ACC112 (cell line): ENCODE results near the gene CREB3L2.
"Not testable (repeated sequence)": the region's sequence is repeated elsewhere in the genome, so short reads cannot be mapped to it uniquely, and the experiment has no call there.

Experiments
- H2AFZ ChIP-seq: fragments of 200-600 bp; sonication (generic); one replicate; pipeline ENCODE4 v1.6.0; 2017; ENCODE audit warnings: antibody characterized with exemption, low read length; ENCODE audit not compliant: unreplicated experiment
- H3K27ac ChIP-seq: fragments of 200-600 bp; sonication (generic); 2 replicates; pipeline ENCODE4 v1.5.1; 2014; ENCODE audit warnings: low read depth, mild to moderate bottlenecking, antibody characterized with exemption, low read length, moderate library complexity
- H3K27me3 ChIP-seq: fragments of 200-600 bp; sonication (generic); 2 replicates; pipeline ENCODE4 v1.6.1; 2014; ENCODE audit warnings: mild to moderate bottlenecking, antibody characterized with exemption, low read length, moderate library complexity, mixed read lengths; ENCODE audit not compliant: insufficient read depth
- H3K36me3 ChIP-seq: fragments of 200-600 bp; sonication (generic); 2 replicates; pipeline ENCODE4 v1.6.1; 2016; ENCODE audit warnings: mild to moderate bottlenecking, antibody characterized with exemption, low read length, moderate library complexity, mixed read lengths; ENCODE audit not compliant: insufficient read depth
- H3K4me1 ChIP-seq: fragments of 200-600 bp; sonication (generic); one replicate; pipeline ENCODE4 v1.6.1; 2016; ENCODE audit warnings: low read length, mixed read lengths; ENCODE audit not compliant: insufficient read depth, unreplicated experiment, control insufficient read depth
- H3K4me3 ChIP-seq: fragments of 200-600 bp; sonication (generic); 2 replicates; pipeline ENCODE4 v1.5.1; 2014; ENCODE audit warnings: mild to moderate bottlenecking, low read depth, low read length
- H3K79me2 ChIP-seq: fragments of 200-600 bp; sonication (generic); one replicate; pipeline ENCODE4 v1.6.0; 2016; ENCODE audit warnings: low read length; ENCODE audit not compliant: control insufficient read depth, unreplicated experiment, insufficient read depth

The CREB3L2 gene

DNA sequence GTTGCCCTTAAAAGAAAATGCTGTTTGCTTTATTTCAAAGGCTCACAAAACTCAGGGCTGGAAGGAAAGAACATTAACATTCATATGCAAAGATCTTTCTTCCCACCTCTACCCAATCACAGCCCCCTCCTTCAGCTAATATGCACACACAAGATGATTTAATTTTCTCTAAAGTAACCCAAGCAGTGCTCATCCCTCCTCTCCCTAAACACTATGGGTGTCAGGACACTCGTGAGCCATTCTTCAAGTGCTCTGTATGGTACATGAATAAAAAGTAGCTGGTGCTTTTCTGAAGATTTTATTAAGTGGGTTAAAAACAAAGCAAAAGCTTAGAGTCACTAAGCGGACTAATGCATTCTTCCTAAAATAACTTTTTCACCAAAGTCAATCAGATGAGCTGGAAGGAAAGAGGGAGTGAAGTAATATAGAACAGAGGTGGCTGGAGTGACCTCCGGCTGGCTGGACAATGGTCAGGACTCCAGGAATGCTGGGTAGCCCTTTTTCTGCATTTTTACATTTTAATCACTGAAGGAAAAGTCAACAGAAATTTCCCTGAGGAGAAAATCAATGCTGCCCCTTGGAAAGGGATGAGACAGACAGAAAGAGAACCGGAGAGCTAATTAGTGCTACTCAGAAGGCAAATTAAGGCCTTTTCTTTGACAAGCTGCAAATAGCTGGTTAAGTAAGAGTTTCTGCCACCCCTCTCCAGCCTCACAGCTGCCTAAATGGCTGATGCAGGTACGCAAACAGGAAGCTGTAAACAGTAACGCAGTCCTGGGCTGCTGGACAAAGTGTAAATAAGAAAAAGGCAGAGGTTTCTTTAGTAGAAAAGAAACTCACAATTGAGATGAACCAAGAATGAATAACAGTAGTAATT is 161.7 kb downstream of the CREB3L2 start:
- peaks cover 14% of the 10 kb centered on the region for H3K4me1 ChIP-seq
- H2AFZ ChIP-seq, result no peak overlapping the region
- H3K36me3 ChIP-seq, result no peaks in the 10 kb centered on the region
- no peak overlapping the region for H3K27ac ChIP-seq
- no peak overlapping the region for H3K4me3 ChIP-seq
- no peaks in the 10 kb centered on the region for H3K79me2 ChIP-seq
- H3K27me3 ChIP-seq, result no peaks in the 10 kb centered on the region

- Histone ChIP-seq H3K27me3 (no peaks in the 10 kb centered on the region), H2AFZ (no peak overlapping the region), H3K79me2 (no peaks in the 10 kb centered on the region), H3K4me3 (no peak overlapping the region), H3K36me3 (peaks cover 11% of the 10 kb centered on the region), H3K27ac (no peak overlapping the region), H3K4me1 (peaks cover 14% of the 10 kb centered on the region)
These were observed 163.1 kb downstream of the CREB3L2 start for GRCh38 chr7:137838706-137839315.

DNA sequence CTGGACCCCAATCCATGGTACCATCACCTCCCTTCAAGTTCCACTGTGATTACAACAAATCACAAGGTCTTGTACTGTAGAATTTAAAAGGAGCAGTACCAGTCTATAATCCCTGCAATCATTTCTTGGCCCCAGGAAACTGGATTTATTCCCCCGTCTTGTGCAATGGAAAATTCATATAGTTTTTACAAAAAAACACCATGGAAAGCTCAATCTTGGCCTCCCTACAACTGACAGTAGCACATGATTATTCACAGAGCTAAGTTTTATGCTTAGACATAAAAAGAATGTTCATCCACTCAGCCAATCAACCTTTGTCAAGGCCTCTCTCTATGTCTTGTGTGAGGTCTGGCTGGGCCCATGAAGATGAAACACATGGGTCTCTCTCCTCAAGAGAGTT is 165.3 kb downstream of the CREB3L2 start:
- no peak overlapping the region for H2AFZ ChIP-seq
- peaks cover 14% of the 10 kb centered on the region for H3K4me1 ChIP-seq
- H3K27me3 ChIP-seq, result no peaks in the 10 kb centered on the region
- H3K36me3 ChIP-seq, result peaks cover 19% of the 10 kb centered on the region
- H3K4me3 ChIP-seq, result no peak overlapping the region
- no peaks in the 10 kb centered on the region for H3K79me2 ChIP-seq
- H3K27ac ChIP-seq, result peak overlapping the region; percentile 58; the same call in 1 of the 2 replicates

GRCh38 chr7:137836113-137836509 is 165.8 kb downstream of the CREB3L2 start:
- peaks cover 14% of the 10 kb centered on the region for H3K4me1 ChIP-seq
- peak overlapping the region; percentile 8 for H2AFZ ChIP-seq

DNA sequence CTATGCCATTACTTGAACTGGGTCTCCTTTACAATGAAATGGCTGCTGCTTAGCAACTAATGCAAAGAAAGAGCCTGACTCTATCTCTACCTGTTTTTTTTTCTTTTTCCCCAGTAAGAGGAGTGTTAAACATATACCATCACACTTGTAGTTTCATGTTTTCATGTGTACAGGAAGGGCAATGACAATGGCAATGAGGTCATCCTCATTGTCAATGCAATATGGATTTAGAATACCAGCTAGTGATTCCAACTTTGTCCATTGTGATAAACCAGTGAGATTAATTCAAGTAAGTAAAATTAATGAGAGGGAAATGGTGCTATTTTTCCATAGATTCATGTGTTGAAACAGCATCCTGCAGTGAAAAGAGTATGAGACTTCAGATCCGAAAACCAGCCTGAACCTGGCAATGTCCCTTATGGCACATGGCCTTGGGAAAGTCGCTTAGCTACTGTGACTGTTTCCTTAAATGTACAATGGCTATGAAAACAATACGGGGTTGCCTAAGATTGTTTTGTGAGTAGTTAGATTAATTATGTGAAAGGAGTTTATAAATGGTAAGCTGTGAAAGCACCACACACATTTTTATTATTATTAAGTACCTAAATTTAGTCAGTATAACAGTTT is 166.3 kb downstream of the CREB3L2 start:
- H3K79me2 ChIP-seq, result no peaks in the 10 kb centered on the region
- H3K4me1 ChIP-seq, result peaks cover 14% of the 10 kb centered on the region
- no peak overlapping the region for H2AFZ ChIP-seq
- no peaks in the 10 kb centered on the region for H3K27me3 ChIP-seq
- peaks cover 19% of the 10 kb centered on the region for H3K36me3 ChIP-seq
- H3K27ac ChIP-seq, result peak overlapping the region; percentile 58
- H3K4me3 ChIP-seq, result no peak overlapping the region

More at GRCh38 chr7:137836113-137836509, 165.8 kb downstream of the CREB3L2 start:
- H3K4me3 ChIP-seq, result no peak overlapping the region
- no peaks in the 10 kb centered on the region for H3K27me3 ChIP-seq
- peaks cover 19% of the 10 kb centered on the region for H3K36me3 ChIP-seq
- H3K27ac ChIP-seq, result peak overlapping the region; percentile 58
- no peaks in the 10 kb centered on the region for H3K79me2 ChIP-seq

DNA sequence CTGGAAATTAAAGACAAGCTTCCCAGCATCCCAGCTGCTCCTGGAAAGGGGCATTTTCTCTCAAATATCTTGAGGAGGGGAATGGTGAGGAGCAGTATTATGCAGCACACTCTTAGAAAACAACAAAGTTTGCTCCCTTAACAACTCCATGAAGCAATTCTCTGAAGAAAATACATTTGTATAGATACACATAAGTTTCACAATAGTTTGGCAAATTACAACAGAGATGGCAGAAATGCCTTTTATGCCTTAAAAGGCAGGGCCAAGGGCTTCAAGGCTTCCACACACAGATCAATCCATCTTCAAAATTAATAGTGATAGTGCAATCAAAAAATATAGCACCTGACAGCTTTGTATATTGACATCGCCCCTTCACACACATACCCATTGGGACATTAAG is 167.3 kb downstream of the CREB3L2 start:
- peaks cover 19% of the 10 kb centered on the region for H3K36me3 ChIP-seq

DNA sequence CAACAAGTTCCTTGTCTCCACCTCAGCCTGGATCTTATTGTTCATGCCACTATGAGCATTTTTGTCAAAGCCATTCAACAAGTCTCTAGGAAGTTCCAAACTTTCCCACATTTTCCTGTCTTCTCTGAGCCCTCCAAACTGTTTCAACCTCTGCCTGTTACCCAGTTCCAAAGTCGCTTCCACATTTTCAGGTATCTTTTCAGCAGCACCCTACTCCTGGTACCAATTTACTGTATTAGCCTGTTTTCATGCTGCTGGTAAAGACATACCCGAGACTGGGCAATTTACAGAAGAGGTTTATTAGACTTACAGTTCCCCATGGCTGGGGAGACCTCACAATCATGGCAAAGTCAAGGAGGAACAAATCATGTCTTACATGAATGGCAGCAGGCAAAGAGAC is 168.9 kb downstream of the CREB3L2 start:
- H3K4me1 ChIP-seq, result peaks cover 14% of the 10 kb centered on the region
- not testable (repeated sequence) for H3K27ac ChIP-seq, H3K27me3 ChIP-seq, H3K79me2 ChIP-seq, H3K4me3 ChIP-seq, H2AFZ ChIP-seq
- peaks cover 19% of the 10 kb centered on the region for H3K36me3 ChIP-seq

More for the DNA sequence above, 167.3 kb downstream of the CREB3L2 start:
- no peak overlapping the region for H2AFZ ChIP-seq
- no peaks in the 10 kb centered on the region for H3K27me3 ChIP-seq
- no peak overlapping the region for H3K4me3 ChIP-seq
- H3K27ac ChIP-seq, result no peak overlapping the region
- H3K79me2 ChIP-seq, result no peaks in the 10 kb centered on the region
- H3K4me1 ChIP-seq, result peaks cover 14% of the 10 kb centered on the region

DNA sequence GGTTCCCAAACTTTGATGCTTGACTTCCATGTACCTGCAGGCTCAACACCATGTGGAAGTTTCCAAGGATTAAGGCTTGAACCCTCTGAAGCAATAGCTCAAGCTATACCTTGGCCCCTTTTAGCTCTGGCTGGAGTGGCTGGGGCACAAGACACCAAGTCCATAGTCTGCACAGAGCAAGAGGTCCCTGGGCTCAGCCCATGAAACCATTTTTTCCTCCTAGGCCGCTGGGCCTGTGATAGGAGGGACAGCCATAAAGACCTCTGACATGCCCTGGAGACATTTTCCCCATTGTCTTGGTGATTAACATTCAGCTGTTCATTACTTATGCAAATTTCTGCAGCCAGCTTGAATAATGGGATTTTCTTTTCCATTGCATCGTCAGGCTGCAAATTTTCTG is 169.5 kb downstream of the CREB3L2 start:
- Histone ChIP-seq H2AFZ (no peak overlapping the region), H3K27ac (no peak overlapping the region), H3K4me3 (no peak overlapping the region), H3K4me1 (peaks cover 14% of the 10 kb centered on the region), H3K36me3 (peaks cover 19% of the 10 kb centered on the region), H3K79me2 (no peaks in the 10 kb centered on the region), H3K27me3 (no peaks in the 10 kb centered on the region)

- peaks cover 14% of the 10 kb centered on the region for H3K4me1 ChIP-seq
- not testable (repeated sequence) for H3K27me3 ChIP-seq, H3K79me2 ChIP-seq, H2AFZ ChIP-seq, H3K4me3 ChIP-seq, H3K27ac ChIP-seq
- peaks cover 19% of the 10 kb centered on the region for H3K36me3 ChIP-seq
These were observed 170.3 kb downstream of the CREB3L2 start for GRCh38 chr7:137831555-137831954.

DNA sequence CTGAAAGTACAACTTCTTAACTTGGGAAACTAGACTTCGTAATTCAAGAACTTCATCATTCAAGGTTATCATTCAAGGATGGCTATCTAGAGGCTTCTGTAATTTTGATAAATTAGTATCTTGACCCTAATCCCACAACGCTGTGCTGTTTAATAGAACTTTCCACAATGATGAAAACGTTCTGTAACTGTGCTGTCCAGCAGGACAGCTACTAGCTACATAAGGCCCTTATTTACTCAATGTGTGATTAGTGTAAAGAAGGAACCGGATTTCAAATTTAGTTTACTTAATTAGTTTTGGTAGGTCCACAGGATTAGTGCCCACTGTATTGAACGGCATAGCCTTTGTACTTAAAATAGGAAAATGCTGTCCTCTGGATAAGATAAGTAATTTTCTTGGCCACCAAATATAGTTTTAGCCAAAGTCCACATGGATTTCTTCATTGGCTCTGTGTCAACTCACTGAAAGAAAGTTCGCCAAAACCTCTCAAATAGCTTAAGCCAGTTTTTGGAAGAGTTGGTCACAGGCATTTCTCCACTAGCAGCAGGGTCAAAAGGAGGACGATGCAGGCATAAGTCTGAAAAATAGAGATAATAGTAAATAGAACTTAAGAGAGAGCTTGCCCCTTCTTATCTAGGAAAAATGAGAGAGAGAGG is 172.4 kb downstream of the CREB3L2 start:
- H3K27me3 ChIP-seq, result no peaks in the 10 kb centered on the region
- no peaks in the 10 kb centered on the region for H3K79me2 ChIP-seq
- H2AFZ ChIP-seq, result no peak overlapping the region
- H3K36me3 ChIP-seq, result peaks cover 15% of the 10 kb centered on the region
- H3K4me1 ChIP-seq, result no peaks in the 10 kb centered on the region
- no peak overlapping the region for H3K27ac ChIP-seq
- no peak overlapping the region for H3K4me3 ChIP-seq
